ACC112 (cell line): ENCODE measurements around the gene KCTD21.

Experiments used
- H2AFZ ChIP-seq: fragments of 200-600 bp; sonication (generic); one replicate; pipeline ENCODE4 v1.6.0; 2017; ENCODE audit warnings: antibody characterized with exemption, low read length; ENCODE audit not compliant: unreplicated experiment
- H3K27ac ChIP-seq: fragments of 200-600 bp; sonication (generic); 2 replicates; pipeline ENCODE4 v1.5.1; 2014; ENCODE audit warnings: low read depth, mild to moderate bottlenecking, antibody characterized with exemption, low read length, moderate library complexity
- H3K27me3 ChIP-seq: fragments of 200-600 bp; sonication (generic); 2 replicates; pipeline ENCODE4 v1.6.1; 2014; ENCODE audit warnings: mild to moderate bottlenecking, antibody characterized with exemption, low read length, moderate library complexity, mixed read lengths; ENCODE audit not compliant: insufficient read depth
- H3K36me3 ChIP-seq: fragments of 200-600 bp; sonication (generic); 2 replicates; pipeline ENCODE4 v1.6.1; 2016; ENCODE audit warnings: mild to moderate bottlenecking, antibody characterized with exemption, low read length, moderate library complexity, mixed read lengths; ENCODE audit not compliant: insufficient read depth
- H3K4me1 ChIP-seq: fragments of 200-600 bp; sonication (generic); one replicate; pipeline ENCODE4 v1.6.1; 2016; ENCODE audit warnings: low read length, mixed read lengths; ENCODE audit not compliant: insufficient read depth, unreplicated experiment, control insufficient read depth
- H3K4me3 ChIP-seq: fragments of 200-600 bp; sonication (generic); 2 replicates; pipeline ENCODE4 v1.5.1; 2014; ENCODE audit warnings: mild to moderate bottlenecking, low read depth, low read length
- H3K79me2 ChIP-seq: fragments of 200-600 bp; sonication (generic); one replicate; pipeline ENCODE4 v1.6.0; 2016; ENCODE audit warnings: low read length; ENCODE audit not compliant: control insufficient read depth, unreplicated experiment, insufficient read depth

KCTD21 gene

GRCh38 chr11:78210000-78210608, 21.7 kb upstream of the KCTD21 start:
- Histone ChIP-seq H3K4me1 (peaks cover 9% of the 10 kb centered on the region), H2AFZ (no peak overlapping the region), H3K4me3 (no peak overlapping the region), H3K27me3 (no peaks in the 10 kb centered on the region), H3K27ac (no peak overlapping the region), H3K36me3 (peaks cover 13% of the 10 kb centered on the region; the same call in 1 of the 2 replicates), H3K79me2 (peaks cover 14% of the 10 kb centered on the region)

- Histone ChIP-seq H3K27ac (no peak overlapping the region), H2AFZ (no peak overlapping the region), H3K79me2 (peaks cover 14% of the 10 kb centered on the region), H3K36me3 (peaks cover 13% of the 10 kb centered on the region; the same call in 1 of the 2 replicates), H3K4me1 (peaks cover 9% of the 10 kb centered on the region), H3K4me3 (no peak overlapping the region), H3K27me3 (no peaks in the 10 kb centered on the region)
Observed at GRCh38 chr11:78209478-78209877, 21.1 kb upstream of the KCTD21 start.

DNA sequence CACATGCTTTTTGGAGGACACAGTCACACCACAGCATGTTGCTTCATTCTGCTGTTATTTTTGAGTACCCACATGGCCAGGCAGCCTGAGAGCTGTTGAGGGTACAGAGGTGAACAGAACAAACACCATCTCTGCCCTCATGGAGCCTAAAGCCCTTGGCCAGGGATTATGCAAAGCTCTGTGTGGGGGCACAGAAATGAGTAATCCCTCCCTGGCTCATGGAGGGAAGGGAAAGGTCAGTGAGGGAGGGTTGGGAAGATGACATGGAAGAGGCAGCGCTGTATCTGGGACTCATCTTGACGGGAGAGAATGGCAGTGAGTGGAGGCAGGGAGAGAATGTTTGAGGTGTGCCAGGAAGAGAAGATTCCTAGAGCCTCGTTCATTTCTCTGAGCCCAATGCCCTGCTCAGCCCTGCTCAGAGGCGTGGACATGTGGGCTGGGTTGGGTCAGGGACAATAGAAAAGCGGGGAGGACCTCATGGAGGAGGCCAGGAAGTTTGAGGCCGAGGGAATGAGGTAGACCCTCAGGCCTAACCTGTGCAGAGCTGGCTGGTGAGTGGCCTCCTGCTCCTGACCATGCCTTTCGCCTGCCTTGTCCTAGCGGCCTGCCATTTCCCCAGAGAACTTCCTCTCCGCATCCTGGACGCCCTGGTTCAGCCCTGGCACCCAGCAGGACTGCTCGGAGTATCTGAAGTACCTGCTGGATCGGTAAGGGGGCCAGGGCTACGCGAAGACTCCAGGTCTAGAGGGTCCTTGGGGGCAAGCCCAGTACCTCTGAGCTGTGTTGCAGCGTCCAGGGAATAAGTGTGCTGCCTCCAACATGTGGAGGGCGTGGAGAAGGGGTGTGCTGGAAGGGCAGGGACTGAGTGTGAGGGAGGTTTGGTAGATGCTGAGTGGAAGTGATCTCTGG, 20.1 kb upstream of the KCTD21 start:
- Histone ChIP-seq H3K27ac (no peak overlapping the region), H2AFZ (no peak overlapping the region)

DNA sequence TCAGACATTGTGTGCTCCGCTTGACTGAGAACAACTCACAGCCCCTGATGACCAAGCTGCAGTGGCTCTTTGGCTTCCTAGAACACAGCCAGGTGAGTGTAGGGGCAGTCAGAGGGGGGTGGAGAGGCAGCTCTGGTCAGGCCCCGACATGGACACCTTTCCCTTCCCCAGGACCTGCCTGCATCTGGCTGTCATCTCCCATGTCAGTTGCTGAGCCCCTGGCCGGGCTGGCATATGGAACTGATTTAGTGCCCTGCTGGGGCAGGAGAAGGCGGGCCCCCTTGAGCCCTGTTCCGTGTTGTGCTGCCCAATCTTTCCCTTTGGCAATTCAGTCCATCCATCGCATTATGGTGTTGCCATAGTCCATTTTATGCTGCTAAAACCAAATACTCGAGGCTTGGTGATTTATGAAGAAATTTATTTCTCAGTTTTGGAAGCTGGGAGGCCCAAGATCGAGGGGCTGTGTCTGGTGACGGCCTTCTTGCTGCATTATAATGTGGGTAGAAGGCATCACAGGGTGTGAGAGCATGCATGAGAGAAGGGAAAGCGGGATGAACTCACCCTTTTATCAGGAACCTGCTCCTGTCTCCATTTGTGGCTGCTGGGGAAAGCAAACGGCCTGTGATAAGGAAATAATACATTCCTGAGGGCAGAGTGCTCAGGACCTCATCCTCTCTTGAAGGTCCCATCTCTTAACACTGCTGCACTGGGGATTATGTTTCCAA, 19.3 kb upstream of the KCTD21 start:
- H3K27ac ChIP-seq = no peak overlapping the region
- peaks cover 7% of the 10 kb centered on the region for H3K79me2 ChIP-seq
- H3K27me3 ChIP-seq = no peaks in the 10 kb centered on the region
- no peak overlapping the region for H2AFZ ChIP-seq
- peaks cover 9% of the 10 kb centered on the region for H3K4me1 ChIP-seq
- H3K36me3 ChIP-seq = peaks cover 13% of the 10 kb centered on the region; the same call in 1 of the 2 replicates
- H3K4me3 ChIP-seq = no peak overlapping the region

More for the DNA sequence above, 20.1 kb upstream of the KCTD21 start:
- H3K27me3 ChIP-seq = no peaks in the 10 kb centered on the region
- H3K4me3 ChIP-seq = no peak overlapping the region
- peaks cover 14% of the 10 kb centered on the region for H3K79me2 ChIP-seq
- peaks cover 9% of the 10 kb centered on the region for H3K4me1 ChIP-seq
- peaks cover 13% of the 10 kb centered on the region; the same call in 1 of the 2 replicates for H3K36me3 ChIP-seq

- Histone ChIP-seq H3K79me2 (no peaks in the 10 kb centered on the region), H3K4me1 (peaks cover 9% of the 10 kb centered on the region), H3K27me3 (no peaks in the 10 kb centered on the region), H2AFZ (no peak overlapping the region), H3K36me3 (peaks cover 10% of the 10 kb centered on the region; the same call in 1 of the 2 replicates), H3K27ac (no peak overlapping the region), H3K4me3 (no peak overlapping the region)
Observed at GRCh38 chr11:78205691-78206090, 17.3 kb upstream of the KCTD21 start.

DNA sequence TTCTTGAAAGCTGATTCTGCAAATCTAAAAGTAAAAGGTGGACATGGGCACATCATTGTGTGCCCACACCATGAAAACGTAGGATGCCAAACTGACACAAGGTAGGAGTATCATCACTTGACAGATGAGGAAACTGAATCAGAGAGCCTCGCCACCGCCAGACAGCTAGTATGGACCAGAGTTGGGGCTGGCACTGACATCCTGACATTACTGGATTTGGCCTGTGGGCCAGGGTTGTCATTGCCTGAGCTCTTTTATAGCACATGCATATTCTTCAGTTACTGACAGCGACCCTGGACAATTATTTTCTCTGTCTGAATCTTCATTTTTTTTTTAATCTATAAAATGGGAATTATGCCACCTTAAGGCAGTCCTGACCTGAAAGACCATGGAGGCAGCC, 16.8 kb upstream of the KCTD21 start:
- Histone ChIP-seq H3K4me1 (peaks cover 9% of the 10 kb centered on the region), H3K27me3 (no peaks in the 10 kb centered on the region), H2AFZ (no peak overlapping the region), H3K79me2 (no peaks in the 10 kb centered on the region), H3K27ac (no peak overlapping the region), H3K4me3 (no peak overlapping the region), H3K36me3 (peaks cover 6% of the 10 kb centered on the region; the same call in 1 of the 2 replicates)

DNA sequence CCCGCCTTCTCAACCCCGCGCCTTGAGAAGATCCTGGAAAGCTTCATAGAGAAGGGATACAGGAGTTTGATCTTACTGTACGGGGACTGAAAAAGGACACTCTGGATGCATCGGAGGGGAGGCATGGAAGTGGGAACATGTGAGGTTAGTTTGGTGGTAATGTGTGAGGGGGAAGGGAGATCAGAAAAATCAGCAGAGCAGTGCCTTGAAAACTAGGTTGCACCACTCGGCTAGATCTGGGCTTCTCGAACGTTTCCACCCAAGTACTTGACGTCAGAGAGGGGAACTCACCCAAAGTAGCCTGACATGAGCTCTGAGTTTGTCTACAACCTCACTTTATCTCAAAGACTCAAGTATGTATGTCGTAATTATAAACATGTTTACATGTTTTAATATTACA, 14.8 kb upstream of the KCTD21 start:
- no peak overlapping the region for H3K27ac ChIP-seq
- H3K4me3 ChIP-seq = no peak overlapping the region
- H3K36me3 ChIP-seq = peaks cover 9% of the 10 kb centered on the region; the same call in 1 of the 2 replicates
- H2AFZ ChIP-seq = no peak overlapping the region
- H3K4me1 ChIP-seq = peaks cover 6% of the 10 kb centered on the region
- H3K27me3 ChIP-seq = no peaks in the 10 kb centered on the region
- no peaks in the 10 kb centered on the region for H3K79me2 ChIP-seq

GRCh38 chr11:78202733-78203167, 14.3 kb upstream of the KCTD21 start:
- Histone ChIP-seq H3K27ac (no peak overlapping the region), H3K4me3 (no peak overlapping the region), H3K4me1 (peaks cover 2% of the 10 kb centered on the region), H3K79me2 (peaks cover 2% of the 10 kb centered on the region), H3K27me3 (no peaks in the 10 kb centered on the region), H3K36me3 (peaks cover 9% of the 10 kb centered on the region; the same call in 1 of the 2 replicates), H2AFZ (no peak overlapping the region)

DNA sequence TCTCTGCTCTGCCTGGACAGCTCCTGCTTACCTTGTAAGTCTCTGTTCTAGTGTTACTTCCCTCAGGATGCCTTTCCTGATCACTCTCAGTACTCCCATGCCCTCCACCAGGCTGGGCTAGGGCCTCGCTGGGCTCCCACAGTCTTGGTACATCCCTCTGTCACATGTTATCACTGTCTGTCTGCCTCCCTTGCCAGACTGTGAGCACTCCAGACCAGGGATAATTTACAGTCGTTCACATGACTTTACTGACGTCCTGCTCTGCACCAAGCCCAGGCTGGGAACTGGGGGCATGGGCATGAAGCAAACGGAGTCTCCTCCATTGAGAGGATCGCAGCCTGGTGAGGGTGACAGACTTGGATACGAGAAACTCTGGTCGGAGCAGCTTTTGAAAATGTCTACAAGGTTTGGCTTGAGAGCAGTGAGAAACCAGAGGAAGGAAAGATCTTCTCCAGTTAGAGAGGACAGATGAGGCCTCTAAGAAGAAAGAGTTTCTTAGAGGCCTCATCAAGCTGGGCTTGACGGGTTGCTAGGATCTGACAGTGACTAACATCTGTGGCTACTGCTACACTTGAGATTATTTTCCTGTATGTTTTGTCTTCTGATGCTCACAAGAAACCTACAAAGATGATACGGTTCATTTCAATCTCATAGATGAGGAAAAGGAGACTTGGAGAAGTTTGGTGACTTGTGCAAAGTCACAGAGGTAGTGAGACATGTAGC, 12.8 kb upstream of the KCTD21 start:
- H3K27ac ChIP-seq = no peak overlapping the region
- H3K27me3 ChIP-seq = no peaks in the 10 kb centered on the region
- peaks cover 2% of the 10 kb centered on the region for H3K79me2 ChIP-seq
- H3K36me3 ChIP-seq = peaks cover 9% of the 10 kb centered on the region; the same call in 1 of the 2 replicates
- no peak overlapping the region for H3K4me3 ChIP-seq
- H3K4me1 ChIP-seq = no peaks in the 10 kb centered on the region
- no peak overlapping the region for H2AFZ ChIP-seq

GRCh38 chr11:78200553-78200952, 12.1 kb upstream of the KCTD21 start:
- Histone ChIP-seq H3K27ac (no peak overlapping the region), H3K4me3 (no peak overlapping the region), H2AFZ (no peak overlapping the region), H3K4me1 (no peaks in the 10 kb centered on the region), H3K27me3 (no peaks in the 10 kb centered on the region), H3K36me3 (peaks cover 9% of the 10 kb centered on the region; the same call in 1 of the 2 replicates), H3K79me2 (peaks cover 2% of the 10 kb centered on the region)
